K562 (cell line): ENCODE data around the gene KIAA1614. TPM values are rescaled to one million over a fixed set of nuclear protein-coding genes. Genes with fewer than 3 reads are reported as not detected.

Experiments used
- ATAC-seq: fragments of 200-7000 bp; cut with Tn5 transposase; 3 replicates; pipeline ENCODE4 v1.9.1; 2020; ENCODE audit warnings: moderate library complexity
- BruUV-seq: library from RNA; stranded (reverse); fragments of 400-500 nt; replicated peaks from 2 replicates; lab custom pipeline; 2021; lab: Mats Ljungman, UMichigan
- CTCF ChIA-PET: fragments of 300-600 bp; formaldehyde crosslinking; extraction: SDS; loops from one replicate; lab custom pipeline; 2021; ENCODE audit warnings: low intra/inter-chr PET ratio; lab: Yijun Ruan, JAX
- POLR2A ChIA-PET: fragments of 300-600, 350-650 bp; sonication (Branson Sonifier 250); formaldehyde crosslinking; extraction: SDS; loops from one replicate; lab custom pipeline; 2021; ENCODE audit warnings: antibody characterized with exemption, inconsistent platforms; lab: Yijun Ruan, JAX
- DNase-seq, 4 experiments: peaks; one replicate each; pipeline versions ENCODE4 v3.0.0 to v3.0.0-alpha.2; 2011 to 2018; ENCODE audit warnings: low spot score in 3 of 4, mixed read lengths in 3 of 4; ENCODE audit errors: extremely low read depth in 1 of 4
- FAIRE-seq: peaks from 2 replicates; lab custom pipeline; 2011; peaks lifted over from hg19 to GRCh38; lab: Jason Lieb, UNC
- H2AFZ ChIP-seq: 2 replicates; pipeline ENCODE4 v1.6.0; 2011; ENCODE audit warnings: low read depth, low read length, control low read depth, inconsistent platforms
- H3K27ac ChIP-seq: fragments of 200-600 bp; 3 replicates; pipeline ENCODE4 v1.8.0; 2011; ENCODE audit warnings: low read depth, mild to moderate bottlenecking, control low read depth, inconsistent platforms, low read length, moderate library complexity, mixed read lengths; ENCODE audit errors: extremely low read depth
- H3K27me3 ChIP-seq, 2 experiments: fragments of 300-600 bp in 1 of 2; 2 replicates in 1 of 2; 3 replicates in 1 of 2; pipeline versions ENCODE4 v1.6.0 to v1.8.0; 2011; ENCODE audit warnings: inconsistent platforms in 2 of 2, low read length in 2 of 2, mild to moderate bottlenecking in 1 of 2, mixed read lengths in 1 of 2, moderate library complexity in 1 of 2; ENCODE audit not compliant: control insufficient read depth in 2 of 2, insufficient read depth in 2 of 2
- H3K36me3 ChIP-seq: fragments of 300-600 bp; 3 replicates; pipeline ENCODE4 v1.8.0; 2011; ENCODE audit warnings: mild to moderate bottlenecking, low read length, inconsistent platforms; ENCODE audit not compliant: control insufficient read depth, insufficient read depth
- H3K4me1 ChIP-seq, 2 experiments: fragments of 200-600 bp in 1 of 2; replicated peaks in 1 of 2; 2 replicates in 1 of 2; 3 replicates in 1 of 2; pipeline versions ENCODE4 v1.5.1 to v1.8.0; 2011; ENCODE audit warnings: inconsistent platforms in 2 of 2, low read length in 2 of 2, mild to moderate bottlenecking in 1 of 2, mixed read lengths in 1 of 2, moderate library complexity in 1 of 2; ENCODE audit not compliant: control insufficient read depth in 2 of 2, insufficient read depth in 2 of 2
- H3K4me2 ChIP-seq: 2 replicates; pipeline ENCODE4 v1.6.1; 2011; ENCODE audit warnings: low read length, control low read depth, inconsistent platforms, mixed read lengths; ENCODE audit not compliant: insufficient read depth
- H3K4me3 ChIP-seq: fragments of 200-600 bp; sonication (generic), shearing (Covaris generic); 2 replicates; pipeline ENCODE4 v1.5.1; 2016; ENCODE audit warnings: control low read depth, inconsistent platforms
- H3K79me2 ChIP-seq: fragments of 200-600 bp; 3 replicates; pipeline ENCODE4 v1.8.0; 2011; ENCODE audit warnings: low read length, inconsistent platforms; ENCODE audit not compliant: control insufficient read depth, insufficient read depth
- H3K9ac ChIP-seq, 2 experiments: 2 replicates each; pipeline versions ENCODE4 v1.6.0 to v1.6.1; 2011; ENCODE audit warnings: low read depth in 2 of 2, low read length in 2 of 2, control low read depth in 1 of 2, inconsistent platforms in 1 of 2, mild to moderate bottlenecking in 1 of 2, mixed read lengths in 1 of 2; ENCODE audit not compliant: insufficient read depth in 1 of 2
- H3K9me1 ChIP-seq: one replicate; pipeline ENCODE4 v1.6.0; 2011; ENCODE audit warnings: inconsistent platforms, mild to moderate bottlenecking, low read length, moderate library complexity; ENCODE audit not compliant: control insufficient read depth, insufficient read depth
- H3K9me3 ChIP-seq: replicated peaks from 2 replicates; pipeline ENCODE4 v1.5.1; 2011; ENCODE audit warnings: low read depth, low read length, inconsistent platforms; ENCODE audit not compliant: control insufficient read depth, insufficient read depth
- H4K20me1 ChIP-seq: replicated peaks from 2 replicates; pipeline ENCODE4 v1.6.1; 2011; ENCODE audit warnings: low read length, inconsistent platforms, mixed read lengths; ENCODE audit not compliant: control insufficient read depth, insufficient read depth
- MEF2A ChIP-seq: IDR thresholded peaks from 2 replicates; pipeline ENCODE4 v1.6.1; 2011; ENCODE audit warnings: low read depth, mild to moderate bottlenecking, low read length, moderate library complexity; ENCODE audit not compliant: control insufficient read depth
- ZNF395 ChIP-seq: fragments of 200-800 bp; sonication (Bioruptor generic); IDR thresholded peaks from 2 replicates; pipeline ENCODE4 v1.6.1; 2017; ENCODE audit warnings: missing genetic modification characterization, missing compliant biosample characterization
- ZNF583 ChIP-seq: fragments of 250-450 bp; sonication (Bioruptor Pico); IDR thresholded peaks from 2 replicates; pipeline ENCODE4 v1.4.0; 2020
- WGBS: fragments of 100-300 bp; shearing (Covaris generic); methylation state at CpG from one replicate; pipeline ENCODE4 v1.1.6; 2016; ENCODE audit warnings: low coverage, mixed read lengths; ENCODE audit not compliant: insufficient coverage; ENCODE audit errors: missing lambda C conversion rate; 5-methylcytosine and 5-hydroxymethylcytosine counted together
- in situ Hi-C: fragments of 300-500 bp; cut with MboI; formaldehyde crosslinking; loops from 4 replicates; pipeline ENCODE4 v1.15.0; 2018; ENCODE audit warnings: inconsistent platforms, mixed read lengths
- intact Hi-C: fragments of 100-400 bp; cut with micrococcal nuclease; formaldehyde crosslinking; loops from 2 replicates; pipeline ENCODE4 v1.14.2; 2022
- polyA plus RNA-seq, 8 experiments: library from polyadenylated mRNA; depleted of rRNA in 4 of 8; stranded (reverse) in 5 of 8; unstranded in 3 of 8; fragments of >200 nt; fragmentation: Nextera tagmentation in 2 of 8; fragmentation: Illumina TruSeq in 1 of 8; extraction: Ambion mirVana in 2 of 8; extraction: Trizol in 1 of 8; gene quantifications; 2 replicates each; pipeline versions ENCODE4 v1.2.1 to v1.2.3, GENCODE V29; 2011 to 2014; ENCODE audit warnings: inconsistent platforms in 1 of 8, missing spikeins in 1 of 8
- total RNA-seq, 7 experiments: library from RNA; depleted of rRNA in 6 of 7; stranded (reverse); fragments of >200 nt in 6 of 7; fragmentation: Illumina TruSeq in 2 of 7; extraction: Trizol in 2 of 7; gene quantifications; 2 replicates each; pipeline versions ENCODE4 v1.2.1 to v1.2.3, GENCODE V29; 2011 to 2021; ENCODE audit warnings: low replicate concordance in 1 of 7

The KIAA1614 gene
- total and polyA plus RNA-seq, 9 of the 15 experiments (the other 6 are each of a cell fraction or from before 2014, with no cell fraction given) = 0.01 to 1.1 (median 0.15) TPM; not detected in 1

- H3K27me3 ChIP-seq = no peaks in the 10 kb centered on the region
- POLR2A ChIA-PET = interaction anchor here (0.7 to 1.2 kb wide), 5 partner anchors 8 to 443 kb away, joined by 3 read pairs; no protein-coding TSS in a partner anchor
- no peak overlapping the region for H3K4me2 ChIP-seq
- DNase-seq = no peak
- H3K27ac ChIP-seq = no peak overlapping the region
- peaks cover 0 to 32% of the 10 kb centered on the region in 2 experiments; a peak in 3 of 5 replicates for H3K4me1 ChIP-seq
- no peak for TF ChIP-seq MEF2A
- no peak for TF ChIP-seq ZNF395 (CRISPR knock-in tag)
- no peak for TF ChIP-seq ZNF583
- no peaks in the 10 kb centered on the region for H3K9me3 ChIP-seq
- FAIRE-seq = no peak
- CTCF ChIA-PET = no interaction called here
- H3K9me1 ChIP-seq = no peaks in the 10 kb centered on the region
- no TSS peak for BruUV-seq
- H3K4me3 ChIP-seq = no peak overlapping the region
- intact Hi-C loops = no loop called here
- H3K9ac ChIP-seq = peak overlapping the region in 1 of 2 experiments; percentile 13; a peak in 1 of 4 replicates
- H2AFZ ChIP-seq = no peak overlapping the region
- no peak for ATAC-seq
- in situ Hi-C loops = no loop called here
- 69% methylated on average over 5 of the region's 5 CpGs for WGBS
- peaks cover 16% of the 10 kb centered on the region; the same call in 2 of the 3 replicates for H3K36me3 ChIP-seq
- H3K79me2 ChIP-seq = no peaks in the 10 kb centered on the region
- no peaks in the 10 kb centered on the region for H4K20me1 ChIP-seq
Observed at GRCh38 chr1:180951836-180952656, 39.3 kb downstream of the KIAA1614 start.
